Esophagus squamous epithelium (tissue), 4 donors: ENCODE measurements around the gene C21orf91.

Source experiments
- POLR2A ChIP-seq, 4 donors: fragments of 450-650 bp; IDR thresholded peaks; one replicate each; pipeline ENCODE4 v1.6.1; 2017; ENCODE audit warnings: antibody characterized with exemption in 4 of 4, mild to moderate bottlenecking in 4 of 4, moderate library complexity in 3 of 4
- TF ChIP-seq, protein P1 (sequence below), 6 experiments: fragments of 450-650 bp in 4 of 6; fragments of 200-600 bp in 2 of 6; sonication (generic) in 2 of 6; IDR thresholded peaks; one replicate each; pipeline ENCODE4 v1.5.1; 2016 to 2019; ENCODE audit warnings: antibody characterized with exemption in 6 of 6, mild to moderate bottlenecking in 4 of 6, moderate library complexity in 4 of 6

DNA sequence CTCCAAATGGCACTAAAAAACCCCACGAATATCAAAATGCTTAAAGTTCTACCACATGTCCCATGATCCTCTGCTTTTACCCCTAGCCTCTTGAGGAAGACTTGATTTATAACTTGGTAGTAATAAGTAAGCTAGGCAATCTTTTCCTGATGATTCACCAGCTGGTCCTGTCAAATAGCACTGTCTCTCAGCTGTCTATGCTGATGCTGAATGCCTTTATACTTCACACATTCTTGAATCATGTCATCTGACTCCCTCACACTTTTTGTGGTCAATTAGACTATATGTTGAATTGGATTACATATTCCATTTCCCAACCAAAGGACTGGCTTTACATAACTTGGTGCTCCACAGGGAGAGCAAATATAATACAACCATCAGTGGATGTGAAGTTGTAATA lies 16.6 kb downstream of the C21orf91 start:
- TF ChIP-seq, protein P1, sequence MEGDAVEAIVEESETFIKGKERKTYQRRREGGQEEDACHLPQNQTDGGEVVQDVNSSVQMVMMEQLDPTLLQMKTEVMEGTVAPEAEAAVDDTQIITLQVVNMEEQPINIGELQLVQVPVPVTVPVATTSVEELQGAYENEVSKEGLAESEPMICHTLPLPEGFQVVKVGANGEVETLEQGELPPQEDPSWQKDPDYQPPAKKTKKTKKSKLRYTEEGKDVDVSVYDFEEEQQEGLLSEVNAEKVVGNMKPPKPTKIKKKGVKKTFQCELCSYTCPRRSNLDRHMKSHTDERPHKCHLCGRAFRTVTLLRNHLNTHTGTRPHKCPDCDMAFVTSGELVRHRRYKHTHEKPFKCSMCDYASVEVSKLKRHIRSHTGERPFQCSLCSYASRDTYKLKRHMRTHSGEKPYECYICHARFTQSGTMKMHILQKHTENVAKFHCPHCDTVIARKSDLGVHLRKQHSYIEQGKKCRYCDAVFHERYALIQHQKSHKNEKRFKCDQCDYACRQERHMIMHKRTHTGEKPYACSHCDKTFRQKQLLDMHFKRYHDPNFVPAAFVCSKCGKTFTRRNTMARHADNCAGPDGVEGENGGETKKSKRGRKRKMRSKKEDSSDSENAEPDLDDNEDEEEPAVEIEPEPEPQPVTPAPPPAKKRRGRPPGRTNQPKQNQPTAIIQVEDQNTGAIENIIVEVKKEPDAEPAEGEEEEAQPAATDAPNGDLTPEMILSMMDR (IDR thresholded peaks at IDR 0.05): no peak
- no peak for TF ChIP-seq POLR2A (IDR thresholded peaks at IDR 0.05)
